Measurements from ENCODE around the gene NDUFA5.

NDUFA5 gene

DNA sequence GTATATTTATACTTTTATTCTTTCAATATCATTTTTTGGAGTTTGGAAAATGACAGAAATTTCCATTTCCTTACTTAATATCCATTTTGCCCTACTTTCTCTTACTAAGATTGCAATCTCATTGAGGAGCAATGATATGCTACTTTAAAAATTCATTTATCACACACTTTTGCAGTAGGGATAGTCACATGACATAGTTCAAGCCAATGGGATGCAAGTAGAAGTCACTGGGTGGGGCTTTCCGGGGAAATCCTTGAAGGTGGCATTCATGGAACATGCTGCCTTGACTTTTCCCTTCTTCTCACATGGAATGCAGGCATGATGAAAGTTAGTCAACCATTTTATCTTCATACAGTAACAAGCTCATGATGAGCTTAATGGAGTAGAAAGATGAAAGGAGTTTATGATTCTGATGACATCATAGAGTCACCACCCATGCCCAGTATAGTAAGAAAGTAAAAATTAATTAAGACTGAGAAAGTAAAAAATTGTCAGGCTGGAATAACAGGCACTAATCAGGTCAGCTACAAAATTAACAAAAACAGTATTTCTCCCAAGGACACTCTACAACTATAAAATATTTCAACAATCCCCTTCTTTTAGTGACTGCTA is 56.6 kb downstream of the NDUFA5 start:
- no peak for DNase-seq

DNA sequence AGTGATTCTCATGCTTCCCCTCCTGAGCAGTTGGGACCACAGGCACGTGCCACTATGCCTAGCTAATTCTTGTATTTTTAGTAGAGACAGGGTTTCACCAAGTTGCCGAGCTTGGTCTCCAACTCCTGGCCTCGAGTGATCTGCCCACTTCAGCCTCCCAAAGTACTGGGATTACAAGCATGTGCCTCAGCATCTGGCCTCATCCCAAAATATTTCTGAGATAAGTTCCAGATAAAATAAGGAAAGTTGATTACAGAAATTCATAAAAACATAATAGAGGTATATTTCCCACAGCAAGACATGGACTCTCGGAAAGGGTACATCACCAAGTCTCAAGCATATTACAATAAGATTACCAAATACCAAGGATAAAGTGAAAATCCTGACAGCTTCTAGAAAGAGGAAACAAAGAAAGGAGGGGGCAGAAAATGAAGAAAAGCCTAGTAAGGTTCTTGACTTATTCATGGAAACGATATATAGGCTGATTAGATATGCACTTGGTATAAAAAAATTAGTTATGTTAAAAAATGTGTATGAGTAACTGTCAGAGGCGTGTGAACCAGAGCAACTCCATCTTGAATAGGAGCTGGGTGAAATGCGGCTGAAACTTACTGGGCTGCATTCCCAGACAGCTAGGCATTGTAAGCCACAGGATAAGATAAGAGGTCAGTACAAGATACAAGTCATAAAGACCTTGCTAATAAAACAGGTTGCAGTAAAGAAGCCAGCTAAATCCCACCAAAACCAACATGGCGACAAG is 58.2 kb downstream of the NDUFA5 start:
- no peak for DNase-seq

DNA sequence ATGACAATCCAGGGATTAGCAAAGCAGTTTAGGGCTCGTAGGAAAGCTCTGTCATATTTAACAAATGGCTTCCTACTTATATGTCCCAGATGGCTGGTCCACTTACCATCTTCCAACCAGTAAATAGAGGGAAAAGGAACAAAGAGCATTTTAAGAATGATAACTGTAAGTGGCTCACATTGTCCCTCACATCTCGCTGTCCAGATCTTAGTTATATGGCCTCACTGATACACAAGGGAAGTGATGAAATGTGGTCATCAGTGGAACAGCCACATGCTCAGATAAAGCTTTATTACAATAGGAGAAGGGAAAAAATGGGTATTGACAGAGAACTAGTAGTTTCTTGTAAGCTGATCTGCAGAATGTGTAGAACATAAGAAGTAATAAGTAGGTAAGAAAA is 59.0 kb downstream of the NDUFA5 start:
- DNase-seq: no peak

DNA sequence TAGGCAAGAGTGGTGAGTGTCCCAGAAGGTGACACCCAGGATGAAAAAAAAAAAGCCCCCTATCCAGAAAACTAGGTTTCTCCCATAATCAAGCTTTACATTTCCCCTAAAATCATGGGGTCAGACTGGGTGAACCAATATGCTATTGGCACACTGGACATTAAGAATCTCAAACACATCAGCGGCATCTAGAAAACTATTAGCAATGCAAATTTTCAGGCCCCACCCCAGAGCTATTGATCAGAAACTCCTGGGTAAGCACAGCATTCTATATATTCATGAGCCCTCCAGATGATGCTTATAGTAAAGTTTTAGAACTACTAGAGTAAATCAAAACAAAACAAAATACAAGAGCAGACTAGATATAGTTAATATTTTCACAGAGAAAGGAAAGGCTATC is 59.6 kb downstream of the NDUFA5 start:
- DNase-seq: no peak

DNA sequence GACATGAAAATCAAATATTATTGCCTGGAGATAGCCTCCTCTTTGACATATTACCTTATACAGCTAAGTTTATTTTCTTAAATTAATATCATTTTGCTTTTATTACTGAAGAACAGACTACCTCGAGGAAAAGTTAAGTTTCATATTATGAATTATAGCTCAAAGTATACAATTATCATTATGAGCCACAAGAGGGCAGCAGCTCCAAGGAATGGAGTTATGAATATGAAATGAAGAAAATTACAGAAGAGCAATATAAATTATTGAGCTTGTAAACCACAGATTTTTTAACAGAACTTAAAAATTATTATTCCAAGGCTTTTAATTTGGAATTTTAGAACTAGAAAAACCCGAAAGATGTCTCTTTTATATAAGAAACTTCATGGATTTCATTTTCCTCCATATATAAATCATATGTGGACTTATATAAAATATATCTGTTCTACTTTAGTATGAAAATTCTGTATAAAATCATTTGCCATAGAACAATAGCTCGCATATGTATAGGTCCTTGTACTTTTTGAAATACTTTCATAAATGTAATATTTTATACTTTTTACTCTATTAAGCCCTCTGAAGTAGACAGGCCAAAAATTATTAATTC is 63.3 kb downstream of the NDUFA5 start:
- no peak for DNase-seq

DNA sequence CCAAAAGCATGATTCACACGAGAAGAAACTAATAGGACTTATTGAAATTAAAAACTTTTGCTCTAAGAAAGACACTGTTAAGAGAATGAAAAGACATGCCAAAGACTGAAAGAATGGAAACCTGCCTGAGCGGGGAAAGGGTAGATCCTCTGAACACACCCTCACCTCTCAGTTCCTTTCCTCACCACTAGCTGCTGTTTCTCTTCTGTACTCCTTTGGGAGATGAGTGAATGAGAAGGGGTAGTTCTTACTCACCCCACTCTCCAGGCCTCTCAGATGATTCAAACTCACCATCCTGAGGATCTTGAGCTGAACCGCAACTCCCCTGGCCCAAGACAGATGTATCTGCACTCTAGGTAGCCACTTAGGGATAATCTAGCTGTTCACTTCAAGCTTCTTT is 65.1 kb downstream of the NDUFA5 start:
- no peak for DNase-seq
